DMS 273 treated with DMSO at 0.1 percent for 48 hours (cell line): ENCODE results near the gene ADAMTS17.

Source experiments
- DNase-seq: peaks from one replicate; lab custom pipeline; 2025; lab: John Stamatoyannopoulos, UW

ADAMTS17 gene

DNA sequence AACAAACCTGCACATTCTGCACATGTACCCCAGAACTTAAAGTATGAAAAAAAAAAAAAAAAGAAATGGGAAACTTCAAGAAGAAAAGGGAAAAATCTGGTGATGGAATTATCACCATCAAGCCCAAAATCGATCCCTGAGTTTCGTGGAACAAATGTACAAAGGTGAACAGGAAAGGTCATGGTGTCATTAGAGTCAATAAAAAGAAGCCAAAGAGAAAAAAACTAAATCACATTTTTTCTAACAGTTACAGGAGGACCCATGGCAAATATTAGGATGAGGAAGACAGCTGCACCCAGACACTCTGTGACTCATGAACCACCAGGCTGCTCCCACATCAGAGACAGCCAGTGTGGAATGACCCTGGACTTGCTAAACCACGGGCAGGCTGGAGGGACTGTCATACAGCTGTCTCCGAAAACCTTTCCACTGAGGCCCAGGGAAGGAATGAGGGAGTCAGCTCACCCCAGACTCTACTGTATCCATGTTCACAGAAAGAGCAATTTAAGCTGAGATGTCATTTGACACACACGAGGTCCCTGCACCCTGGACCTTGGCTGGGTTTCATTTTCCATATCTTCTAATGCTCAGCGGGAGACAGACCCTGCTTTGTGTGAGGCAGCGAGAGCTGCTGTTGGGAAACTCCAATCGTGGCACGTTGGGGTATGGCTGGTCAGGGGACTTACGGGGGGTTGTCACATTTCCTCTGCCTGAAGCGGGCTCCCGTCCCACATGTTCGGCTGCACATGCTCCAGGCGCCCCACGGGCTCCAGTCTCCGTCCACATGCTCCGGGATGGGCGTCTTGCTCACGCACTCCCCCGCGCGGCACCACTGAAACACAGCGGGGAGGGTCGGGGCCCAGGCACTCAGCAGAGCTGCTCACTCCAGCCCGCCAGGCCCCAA, 210.2 kb downstream of the ADAMTS17 start:
- DNase-seq, result no peak

GRCh38 chr15:100129677-100130076, 212.1 kb downstream of the ADAMTS17 start:
- no peak for DNase-seq

- DNase-seq, result no peak
These were observed 216.2 kb downstream of the ADAMTS17 start for GRCh38 chr15:100125401-100126191.

- no peak for DNase-seq
These were observed 216.8 kb downstream of the ADAMTS17 start for GRCh38 chr15:100124936-100125335.

DNA sequence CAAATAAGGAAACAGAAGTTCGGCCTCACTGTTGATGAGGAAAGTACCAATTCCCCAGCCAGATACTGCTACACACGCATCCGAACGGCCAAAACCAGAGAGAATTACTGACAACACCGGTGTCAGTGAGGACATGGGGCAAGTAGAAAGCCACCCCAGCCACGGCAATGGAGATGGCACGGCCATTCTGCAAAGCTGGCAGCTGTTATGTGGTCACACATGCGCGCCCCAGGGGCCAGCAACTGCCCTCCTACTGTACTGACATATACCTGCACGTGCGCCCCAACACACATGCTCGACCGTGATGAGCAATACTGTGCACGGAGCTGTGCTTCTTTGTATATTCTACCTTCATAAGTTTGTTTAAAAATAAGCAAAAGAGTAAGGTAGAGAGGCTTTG, 217.4 kb downstream of the ADAMTS17 start:
- DNase-seq, result no peak

GRCh38 chr15:100123611-100124010, 218.2 kb downstream of the ADAMTS17 start:
- no peak for DNase-seq

DNA sequence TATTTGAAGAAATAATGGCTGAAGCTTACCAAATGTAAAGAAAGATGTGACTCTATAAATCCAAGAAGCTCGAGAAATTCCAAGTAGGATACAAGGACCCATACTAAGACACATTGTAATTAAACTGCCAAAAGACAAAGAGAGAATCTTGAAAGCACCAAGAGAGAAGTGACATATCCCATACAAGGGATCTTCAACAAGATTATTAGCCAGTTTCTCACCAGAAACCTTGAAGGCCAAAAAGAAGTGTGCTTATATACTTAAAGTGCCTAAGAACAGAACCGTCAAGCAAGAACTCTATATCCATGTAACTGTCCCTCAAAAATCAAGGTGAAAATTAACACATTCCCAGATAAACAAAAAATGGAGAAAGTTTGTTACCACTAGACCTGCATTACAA, 220.5 kb downstream of the ADAMTS17 start:
- DNase-seq, result no peak

GRCh38 chr15:100120111-100120510, 221.7 kb downstream of the ADAMTS17 start:
- no peak for DNase-seq

DNA sequence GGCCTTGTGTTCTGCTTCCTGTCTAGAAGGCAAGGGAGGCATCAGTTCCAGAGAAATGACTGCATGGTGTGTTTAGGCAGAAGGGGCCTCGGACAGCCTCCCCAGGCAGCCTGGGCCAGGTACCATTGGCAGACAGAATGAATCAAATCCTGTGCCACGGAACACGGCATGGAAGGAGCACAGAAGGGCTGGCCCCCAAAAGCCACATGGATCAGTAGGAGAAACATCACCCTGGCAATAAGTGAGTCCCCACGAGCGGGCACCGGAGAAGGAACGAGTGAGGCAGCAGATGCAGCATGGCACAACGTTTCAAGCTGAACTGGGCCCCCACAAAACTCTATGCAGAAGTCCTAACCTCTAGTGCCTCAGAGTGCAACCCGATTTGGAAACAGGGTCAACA, 223.2 kb downstream of the ADAMTS17 start:
- DNase-seq, result no peak

DNA sequence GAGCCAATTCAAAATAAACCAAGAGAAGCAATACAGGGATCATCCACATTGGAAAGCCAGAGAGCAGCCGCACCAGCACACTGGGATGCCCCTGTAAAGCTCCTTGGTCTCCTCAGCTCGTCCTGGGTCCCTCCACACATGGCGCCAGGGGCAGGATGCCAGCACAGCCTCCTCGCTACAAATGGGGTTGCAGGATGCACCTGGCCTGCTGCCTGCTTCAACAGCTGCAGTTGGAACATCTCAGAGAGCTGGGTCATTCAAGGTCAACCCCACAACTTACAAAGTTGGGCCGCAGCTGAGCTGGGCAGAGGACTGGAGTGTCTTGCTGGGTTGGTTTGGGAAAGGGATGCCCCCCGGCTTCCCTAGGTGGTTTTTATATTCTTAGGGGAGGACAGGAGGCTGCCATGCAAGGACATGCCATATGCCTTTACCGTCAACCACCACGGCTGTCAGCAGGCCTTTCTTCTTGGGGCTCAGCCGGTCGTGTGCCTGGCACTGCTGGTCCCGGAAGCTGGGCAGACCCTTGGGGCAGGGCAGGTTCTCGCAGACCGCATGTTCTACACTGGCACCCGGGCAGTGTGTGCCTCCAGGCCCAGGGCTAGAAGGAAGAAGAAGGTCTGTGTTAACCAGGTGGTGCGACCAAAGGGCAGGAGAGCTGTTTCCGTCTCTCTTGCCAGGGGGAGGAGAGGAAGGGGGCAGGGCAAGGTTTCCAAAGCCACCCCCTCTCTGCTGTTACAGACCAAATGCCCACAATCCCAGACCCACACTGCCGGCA, 225.2 kb downstream of the ADAMTS17 start:
- no peak for DNase-seq

GRCh38 chr15:100115711-100116090, 226.1 kb downstream of the ADAMTS17 start:
- DNase-seq, result no peak

DNA sequence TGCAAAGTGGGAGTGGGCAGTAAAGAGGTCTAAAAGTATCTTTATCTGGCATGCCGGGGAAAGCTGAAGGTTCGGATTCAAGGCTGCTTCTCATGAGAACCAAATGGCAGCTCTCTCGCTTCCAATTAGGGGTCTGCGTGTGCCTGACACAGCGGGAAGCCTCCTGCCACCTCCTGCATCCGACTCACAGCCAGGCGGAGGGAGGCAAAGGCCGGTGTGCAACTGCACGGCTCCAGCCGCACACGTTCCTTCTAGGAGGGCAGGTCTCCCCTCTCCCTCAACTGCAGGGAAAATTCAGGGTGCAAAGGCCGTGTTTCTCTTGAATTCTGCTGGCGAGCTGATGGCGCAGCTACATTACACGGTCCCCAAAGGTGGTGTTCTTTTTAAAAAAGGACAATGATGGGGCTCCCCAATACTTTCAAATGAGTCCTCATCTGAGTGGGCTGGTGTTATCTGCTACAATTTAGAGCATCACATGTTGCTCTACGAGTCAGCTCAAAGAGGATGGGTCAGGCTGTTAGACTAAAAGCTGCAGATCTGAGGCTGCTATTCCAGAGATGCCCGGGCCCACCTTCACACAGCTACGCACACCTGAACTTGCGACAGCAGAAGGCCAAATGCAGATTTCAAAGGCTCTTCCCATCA, 226.6 kb downstream of the ADAMTS17 start:
- DNase-seq, result no peak

DNA sequence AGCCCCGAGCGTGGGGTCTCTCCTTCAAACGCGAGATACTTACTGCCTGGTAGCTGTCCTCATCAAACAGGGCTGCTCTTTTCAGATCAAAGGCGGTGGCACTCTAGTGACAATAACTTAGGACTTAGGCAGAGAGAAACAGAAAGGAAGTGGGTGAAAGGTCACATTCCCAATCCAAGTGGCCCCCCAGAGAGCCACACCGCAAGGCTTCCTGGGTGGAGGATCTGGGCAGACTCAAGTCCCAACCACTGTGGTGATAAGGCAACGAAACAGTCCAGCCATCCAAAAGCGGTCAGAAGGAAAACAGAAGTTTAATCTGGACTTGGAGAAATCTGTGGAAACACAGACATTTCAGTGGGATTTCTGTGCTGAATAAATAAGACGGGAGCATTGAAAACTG, 227.2 kb downstream of the ADAMTS17 start:
- DNase-seq, result no peak

DNA sequence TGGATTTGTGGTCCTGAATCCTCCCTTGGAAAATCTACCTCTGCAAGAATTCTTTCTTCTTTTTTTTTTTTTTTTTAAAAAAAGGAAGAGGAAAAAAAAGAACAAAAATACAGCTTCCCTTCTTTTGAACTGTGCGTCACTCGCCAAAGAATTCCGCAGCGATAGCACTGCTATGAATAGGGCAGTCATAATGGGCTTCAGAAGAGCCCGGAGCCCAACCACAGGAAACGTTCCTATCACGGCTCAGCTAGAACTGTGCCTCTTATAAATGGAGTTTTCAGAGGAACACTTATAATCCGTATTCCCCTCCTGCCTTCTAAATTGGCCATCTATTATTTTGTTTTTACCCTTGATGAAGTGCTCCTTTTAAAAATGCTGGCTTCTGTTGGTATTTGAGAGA, 227.7 kb downstream of the ADAMTS17 start:
- DNase-seq, result no peak

DNA sequence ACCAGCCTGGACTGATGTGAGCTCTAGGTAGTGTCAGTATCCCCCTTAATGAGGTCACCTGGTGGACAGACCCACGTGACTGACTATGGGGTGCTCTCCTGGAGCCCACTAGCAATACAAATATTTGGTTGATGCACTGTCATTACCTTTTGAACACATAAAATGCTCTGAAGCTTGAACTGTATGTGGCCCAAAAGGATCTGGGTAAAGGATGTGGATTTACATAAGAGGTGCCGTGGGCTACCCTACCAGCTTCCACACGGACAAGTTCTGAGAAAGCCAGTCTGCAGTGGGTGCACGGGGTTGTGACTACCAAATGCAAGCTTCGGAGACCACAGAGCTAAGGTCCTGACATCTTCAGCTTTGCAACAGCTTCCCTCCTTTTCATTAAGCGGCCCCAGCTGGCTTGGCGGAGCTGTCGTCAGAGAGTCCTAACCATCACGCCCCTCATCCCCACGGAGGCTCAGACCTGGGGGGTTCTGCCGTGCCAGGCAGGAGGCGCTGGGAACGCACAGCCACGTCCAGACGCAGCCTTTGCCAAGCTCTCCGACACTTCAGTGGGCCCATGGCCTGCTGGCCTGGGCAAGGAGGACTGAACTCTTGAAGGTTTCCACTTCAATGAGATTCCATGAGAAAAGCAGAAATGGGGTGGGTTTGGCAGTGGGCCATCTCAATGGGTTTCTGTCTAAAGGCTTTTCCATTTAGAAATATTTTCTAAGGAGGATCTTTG, 228.3 kb downstream of the ADAMTS17 start:
- DNase-seq, result no peak

DNA sequence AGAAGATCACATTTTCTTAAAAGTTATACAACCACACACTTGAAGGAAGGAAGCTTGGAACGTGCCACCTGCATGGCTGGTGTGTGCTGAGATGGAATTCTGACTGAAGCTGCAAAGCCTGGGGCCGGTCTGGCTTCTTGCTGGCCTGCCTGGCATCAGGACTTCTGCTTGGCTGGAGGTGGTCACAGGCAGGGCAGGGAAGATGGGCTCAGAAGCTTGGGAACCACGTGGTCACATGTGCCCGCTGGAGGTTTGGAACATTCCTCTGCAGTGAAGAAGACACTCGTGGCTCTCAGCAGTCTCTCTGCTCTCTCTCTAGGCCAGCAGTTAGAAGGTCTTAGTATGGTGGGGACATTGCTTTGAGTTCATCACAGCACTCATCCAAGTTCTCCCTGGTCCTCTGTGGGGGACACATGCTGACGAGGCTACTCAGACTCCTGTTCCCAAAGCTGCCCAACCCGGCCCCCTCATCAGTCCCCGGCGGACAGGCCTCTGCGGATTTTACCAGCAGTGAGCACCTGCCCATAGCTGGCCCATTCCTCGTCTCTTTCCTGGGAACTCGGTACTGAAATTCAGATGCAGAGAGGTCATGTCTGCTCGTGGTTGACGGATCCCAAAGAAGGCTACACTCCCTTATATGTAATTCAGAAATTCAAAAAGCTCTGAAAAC, 229.0 kb downstream of the ADAMTS17 start:
- no peak for DNase-seq

DNA sequence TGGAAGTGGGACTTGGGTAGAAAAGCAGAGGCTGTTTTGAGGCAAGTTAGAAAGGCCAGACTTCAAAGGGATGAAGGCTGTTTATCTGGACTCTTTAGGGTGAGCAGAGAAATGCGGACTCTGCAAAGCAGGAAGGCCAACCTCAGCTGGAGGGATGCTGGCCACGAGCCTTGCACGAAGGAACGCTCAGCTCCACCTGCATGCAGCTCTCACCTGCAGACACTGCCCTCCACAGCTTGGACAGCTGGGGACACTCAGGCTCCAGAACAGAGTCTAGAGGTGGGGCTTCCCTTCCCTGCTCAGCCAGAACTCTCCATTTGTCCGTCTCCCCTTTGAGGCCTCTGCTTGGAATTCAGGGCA, 229.7 kb downstream of the ADAMTS17 start:
- DNase-seq, result no peak

DNA sequence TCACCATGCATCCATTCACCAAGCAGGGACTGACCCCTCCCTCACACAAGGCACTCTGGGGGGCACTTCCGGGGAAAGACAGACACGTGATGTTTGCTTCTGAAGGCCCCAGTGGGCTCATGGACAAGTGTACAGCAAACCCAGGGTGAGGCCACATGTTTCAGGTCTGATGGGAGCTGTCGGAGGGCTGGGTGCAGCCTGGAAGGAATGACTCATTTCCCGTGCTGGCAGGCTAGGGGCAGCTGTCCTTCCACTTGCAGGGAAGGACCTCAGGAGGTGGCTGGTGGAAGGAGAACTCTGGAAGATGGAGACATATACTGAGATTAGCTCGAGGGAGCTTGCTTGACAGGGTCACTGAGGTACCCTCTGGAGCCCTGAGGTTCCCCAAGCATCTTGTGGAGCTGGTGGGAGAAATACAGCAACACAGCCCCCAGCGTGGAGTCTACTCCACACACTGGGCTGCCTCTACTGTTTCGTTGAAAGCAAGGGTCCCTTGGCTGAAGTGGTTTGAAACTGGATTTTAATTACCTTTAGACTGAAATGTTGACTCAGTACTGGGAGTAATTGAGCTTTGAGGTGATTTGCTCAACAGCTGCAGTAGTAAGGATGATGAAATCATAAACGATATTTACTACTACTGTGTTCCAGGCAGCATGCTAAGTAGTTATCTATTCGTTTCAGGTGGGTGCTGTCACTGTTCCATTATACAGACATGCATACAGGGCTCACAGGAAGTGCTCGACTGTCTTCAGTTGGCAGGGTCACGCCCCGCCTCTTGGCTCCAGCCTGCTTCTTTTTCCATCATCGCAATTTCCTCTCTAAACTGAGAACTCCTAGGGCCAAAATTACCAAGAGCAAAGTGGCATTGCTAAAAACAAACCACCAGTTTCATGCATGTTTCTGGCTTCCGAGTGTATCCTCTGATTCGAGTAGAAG, 230.4 kb downstream of the ADAMTS17 start:
- DNase-seq, result no peak

DNA sequence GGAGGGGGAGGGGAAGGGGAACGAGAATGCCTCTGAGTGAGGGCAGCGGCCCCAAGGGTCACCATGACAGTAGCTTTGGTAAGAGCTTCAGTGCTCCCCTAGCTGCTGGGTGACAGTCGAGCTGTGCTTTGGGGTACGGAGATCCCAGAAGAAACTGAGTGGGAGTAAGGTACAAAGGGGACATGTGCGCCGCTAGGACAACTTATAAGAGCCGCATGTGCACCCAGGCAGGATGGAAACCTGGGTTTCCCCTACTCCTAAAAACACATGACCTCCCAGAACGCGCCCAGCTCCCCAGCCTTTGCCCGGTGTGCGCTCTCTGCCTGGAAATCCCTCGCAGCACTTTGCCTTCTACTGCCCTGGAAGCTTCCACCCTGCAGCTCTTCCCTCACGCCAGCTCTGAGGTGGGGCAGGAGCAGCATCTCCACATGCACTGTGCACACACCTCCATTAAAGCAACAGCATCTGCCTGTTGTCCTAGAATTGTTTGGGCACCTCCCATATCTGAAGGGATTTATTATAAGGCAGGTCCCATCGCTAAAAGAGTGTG, 232.2 kb downstream of the ADAMTS17 start:
- DNase-seq, result no peak
